ENCODE data around the gene TFCP2L1.

TFCP2L1 gene

GRCh38 chr2:121175326-121175725, 109.7 kb downstream of the TFCP2L1 start:
- TF ChIP-seq CTCF (IDR thresholded peaks at IDR 0.05; ENCODE audit: low read length) (no peak), EZH2 (IDR thresholded peaks at IDR 0.05; ENCODE audit: borderline replicate concordance, low read length) (no peak)
- no peaks in the 10 kb centered on the region for H3F3A ChIP-seq (ENCODE audit: insufficient read depth, low read length)
- H3K27me3 ChIP-seq (ENCODE audit: insufficient read depth, low read length): peaks cover 5% of the 10 kb centered on the region; the same call in 1 of the 2 replicates
- H3K9me2 ChIP-seq (ENCODE audit: low read depth, low read length): no peaks in the 10 kb centered on the region
- no peaks in the 10 kb centered on the region for H4K20me1 ChIP-seq (ENCODE audit: insufficient read depth, low read length)
- H2AFZ ChIP-seq (ENCODE audit: low read length): no peak overlapping the region
- no peak overlapping the region for H3K4me2 ChIP-seq (ENCODE audit: low read length)
- H3K27ac ChIP-seq (ENCODE audit: low read depth, low read length, poor library complexity, severe bottlenecking): no peak overlapping the region
- no peaks in the 10 kb centered on the region for H3K79me2 ChIP-seq (ENCODE audit: insufficient read depth, low read length)
- no peaks in the 10 kb centered on the region for H3K9me3 ChIP-seq (ENCODE audit: low read length)
- no peak overlapping the region for H3K4me3 ChIP-seq (ENCODE audit: low read depth, low read length, poor library complexity, severe bottlenecking)
- H3K4me1 ChIP-seq (ENCODE audit: insufficient read depth, low read length, severe bottlenecking): no peaks in the 10 kb centered on the region
- no peak overlapping the region for H3K9ac ChIP-seq (ENCODE audit: low read length)
- no peaks in the 10 kb centered on the region for H3K36me3 ChIP-seq (ENCODE audit: insufficient read depth, low read length)

- H3K36me3 ChIP-seq (ENCODE audit: insufficient read depth, low read length): no peaks in the 10 kb centered on the region
- H3K4me3 ChIP-seq (ENCODE audit: low read depth, low read length, poor library complexity, severe bottlenecking): no peak overlapping the region
- H3K27ac ChIP-seq (ENCODE audit: low read depth, low read length, poor library complexity, severe bottlenecking): no peak overlapping the region
- no peak overlapping the region for H3K4me2 ChIP-seq (ENCODE audit: low read length)
- no peaks in the 10 kb centered on the region for H3K9me2 ChIP-seq (ENCODE audit: low read depth, low read length)
- H2AFZ ChIP-seq (ENCODE audit: low read length): no peak overlapping the region
- no peaks in the 10 kb centered on the region for H3F3A ChIP-seq (ENCODE audit: insufficient read depth, low read length)
- no peaks in the 10 kb centered on the region for H3K4me1 ChIP-seq (ENCODE audit: insufficient read depth, low read length, severe bottlenecking)
- H3K79me2 ChIP-seq (ENCODE audit: insufficient read depth, low read length): no peaks in the 10 kb centered on the region
- TF ChIP-seq EZH2 (IDR thresholded peaks at IDR 0.05; ENCODE audit: borderline replicate concordance, low read length): no peak
- TF ChIP-seq CTCF (IDR thresholded peaks at IDR 0.05; ENCODE audit: low read length): no peak
- no peaks in the 10 kb centered on the region for H3K9me3 ChIP-seq (ENCODE audit: low read length)
- no peaks in the 10 kb centered on the region for H4K20me1 ChIP-seq (ENCODE audit: insufficient read depth, low read length)
- H3K9ac ChIP-seq (ENCODE audit: low read length): no peak overlapping the region
- H3K27me3 ChIP-seq (ENCODE audit: insufficient read depth, low read length): peaks cover 5% of the 10 kb centered on the region; the same call in 1 of the 2 replicates
Observed at GRCh38 chr2:121173806-121174205, 111.2 kb downstream of the TFCP2L1 start.

GRCh38 chr2:121173112-121173511, 111.9 kb downstream of the TFCP2L1 start:
- TF ChIP-seq CTCF (IDR thresholded peaks at IDR 0.05; ENCODE audit: low read length) (no peak), EZH2 (IDR thresholded peaks at IDR 0.05; ENCODE audit: borderline replicate concordance, low read length) (no peak)
- Histone ChIP-seq H3F3A (ENCODE audit: insufficient read depth, low read length) (no peaks in the 10 kb centered on the region), H2AFZ (ENCODE audit: low read length) (no peak overlapping the region), H3K4me2 (ENCODE audit: low read length) (no peak overlapping the region), H3K27me3 (ENCODE audit: insufficient read depth, low read length) (peaks cover 5% of the 10 kb centered on the region; the same call in 1 of the 2 replicates), H3K9me2 (ENCODE audit: low read depth, low read length) (no peaks in the 10 kb centered on the region), H3K9me3 (ENCODE audit: low read length) (no peaks in the 10 kb centered on the region), H3K9ac (ENCODE audit: low read length) (no peak overlapping the region), H3K4me1 (ENCODE audit: insufficient read depth, low read length, severe bottlenecking) (no peaks in the 10 kb centered on the region), H3K27ac (ENCODE audit: low read depth, low read length, poor library complexity, severe bottlenecking) (no peak overlapping the region), H4K20me1 (ENCODE audit: insufficient read depth, low read length) (no peaks in the 10 kb centered on the region), H3K4me3 (ENCODE audit: low read depth, low read length, poor library complexity, severe bottlenecking) (no peak overlapping the region), H3K79me2 (ENCODE audit: insufficient read depth, low read length) (no peaks in the 10 kb centered on the region), H3K36me3 (ENCODE audit: insufficient read depth, low read length) (no peaks in the 10 kb centered on the region)

All from OCI-LY1 (cell line).